Progenitor cell of endocrine pancreas (in vitro differentiated cells): ENCODE results near the gene NOC2L. TPM values are rescaled to one million over a fixed set of nuclear protein-coding genes. Genes with fewer than 3 reads are reported as not detected.
A peak's percentile ranks its signal among the peaks of the same experiment; 100 is the strongest.

Experiments
- DNase-seq: peaks from one replicate; pipeline ENCODE4 v3.0.0; 2021; ENCODE audit warnings: low spot score; ENCODE audit not compliant: unreplicated experiment
- H3K27ac Mint-ChIP-seq: 2 replicates; pipeline ENCODE4 v1.8.0; 2021; ENCODE audit warnings: mild to moderate bottlenecking, moderate library complexity, mixed read lengths
- H3K27me3 Mint-ChIP-seq: 2 replicates; pipeline ENCODE4 v1.8.0; 2021; ENCODE audit warnings: mixed read lengths
- H3K36me3 Mint-ChIP-seq: 2 replicates; pipeline ENCODE4 v1.8.0; 2022; ENCODE audit warnings: mixed read lengths; ENCODE audit not compliant: insufficient read depth
- H3K4me1 Mint-ChIP-seq: 2 replicates; pipeline ENCODE4 v1.8.0; 2021; ENCODE audit warnings: low read depth, mixed read lengths
- H3K4me3 Mint-ChIP-seq: 2 replicates; pipeline ENCODE4 v1.8.0; 2021; ENCODE audit warnings: low read depth, mild to moderate bottlenecking, moderate library complexity, mixed read lengths
- H3K9me3 Mint-ChIP-seq: 2 replicates; pipeline ENCODE4 v1.8.0; 2021; ENCODE audit warnings: low read depth, mixed read lengths
- total RNA-seq: library from RNA; stranded (reverse); gene quantifications from 2 replicates; pipeline ENCODE4 v1.2.1, GENCODE V29; 2021
- TF ChIP-seq, protein P1 (sequence below): fragments of 200-600 bp; sonication (generic); IDR thresholded peaks from one replicate; pipeline ENCODE4 v1.5.0; 2021; ENCODE audit warnings: antibody characterized with exemption, mild to moderate bottlenecking; ENCODE audit not compliant: unreplicated experiment

The NOC2L gene
- total RNA-seq, 1 donor from 2014 or later: 78.2 TPM

DNA sequence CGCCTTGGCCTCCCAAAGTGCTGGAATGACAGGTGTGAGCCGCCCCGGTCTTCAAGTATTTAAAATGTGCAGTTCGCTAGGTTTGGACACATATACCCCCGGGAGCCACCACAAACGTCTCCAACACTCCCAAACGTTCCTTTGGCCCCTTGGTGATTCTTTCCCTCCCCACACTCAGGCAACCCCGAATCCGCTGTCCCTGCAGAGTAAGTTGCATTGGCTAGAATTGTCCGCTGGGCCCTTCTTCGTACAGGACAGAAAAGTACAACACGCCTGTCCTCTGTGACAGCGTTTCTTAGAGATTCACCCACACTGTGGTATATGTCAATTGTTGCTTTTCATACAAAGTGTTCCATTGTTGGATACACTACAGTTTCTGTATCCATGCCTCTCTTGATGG, 26.1 kb upstream of the NOC2L start:
- Mint-ChIP-seq H3K9me3 (peaks cover 11% of the 10 kb centered on the region), H3K4me3 (no peak overlapping the region), H3K27me3 (peaks cover 57% of the 10 kb centered on the region), H3K27ac (no peak overlapping the region), H3K36me3 (peaks cover 3% of the 10 kb centered on the region), H3K4me1 (no peaks in the 10 kb centered on the region)
- DNase-seq: no peak
- TF ChIP-seq, protein P1, sequence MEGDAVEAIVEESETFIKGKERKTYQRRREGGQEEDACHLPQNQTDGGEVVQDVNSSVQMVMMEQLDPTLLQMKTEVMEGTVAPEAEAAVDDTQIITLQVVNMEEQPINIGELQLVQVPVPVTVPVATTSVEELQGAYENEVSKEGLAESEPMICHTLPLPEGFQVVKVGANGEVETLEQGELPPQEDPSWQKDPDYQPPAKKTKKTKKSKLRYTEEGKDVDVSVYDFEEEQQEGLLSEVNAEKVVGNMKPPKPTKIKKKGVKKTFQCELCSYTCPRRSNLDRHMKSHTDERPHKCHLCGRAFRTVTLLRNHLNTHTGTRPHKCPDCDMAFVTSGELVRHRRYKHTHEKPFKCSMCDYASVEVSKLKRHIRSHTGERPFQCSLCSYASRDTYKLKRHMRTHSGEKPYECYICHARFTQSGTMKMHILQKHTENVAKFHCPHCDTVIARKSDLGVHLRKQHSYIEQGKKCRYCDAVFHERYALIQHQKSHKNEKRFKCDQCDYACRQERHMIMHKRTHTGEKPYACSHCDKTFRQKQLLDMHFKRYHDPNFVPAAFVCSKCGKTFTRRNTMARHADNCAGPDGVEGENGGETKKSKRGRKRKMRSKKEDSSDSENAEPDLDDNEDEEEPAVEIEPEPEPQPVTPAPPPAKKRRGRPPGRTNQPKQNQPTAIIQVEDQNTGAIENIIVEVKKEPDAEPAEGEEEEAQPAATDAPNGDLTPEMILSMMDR: no peak

GRCh38 chr1:984476-984814, 25.4 kb upstream of the NOC2L start:
- H3K27ac Mint-ChIP-seq: no peak overlapping the region

GRCh38 chr1:983798-984475, 24.9 kb upstream of the NOC2L start:
- peaks cover 8% of the 10 kb centered on the region for H3K9me3 Mint-ChIP-seq
- H3K4me3 Mint-ChIP-seq: no peak overlapping the region
- H3K36me3 Mint-ChIP-seq: peaks cover 3% of the 10 kb centered on the region
- no peaks in the 10 kb centered on the region for H3K4me1 Mint-ChIP-seq
- TF ChIP-seq, protein P1: peak; percentile 98
- peak; percentile 70 for DNase-seq
- H3K27me3 Mint-ChIP-seq: peaks cover 46% of the 10 kb centered on the region
- H3K27ac Mint-ChIP-seq: no peak overlapping the region

More at GRCh38 chr1:984476-984814, 25.4 kb upstream of the NOC2L start:
- peaks cover 11% of the 10 kb centered on the region for H3K9me3 Mint-ChIP-seq
- H3K4me1 Mint-ChIP-seq: no peaks in the 10 kb centered on the region
- TF ChIP-seq, protein P1: peak; percentile 26
- H3K4me3 Mint-ChIP-seq: no peak overlapping the region
- peaks cover 51% of the 10 kb centered on the region for H3K27me3 Mint-ChIP-seq
- peaks cover 3% of the 10 kb centered on the region for H3K36me3 Mint-ChIP-seq
- no peak for DNase-seq

- H3K9me3 Mint-ChIP-seq: peaks cover 4% of the 10 kb centered on the region
- no peak for DNase-seq
- TF ChIP-seq, protein P1: no peak
- H3K4me3 Mint-ChIP-seq: no peak overlapping the region
- peaks cover 2% of the 10 kb centered on the region for H3K36me3 Mint-ChIP-seq
- H3K27me3 Mint-ChIP-seq: peaks cover 38% of the 10 kb centered on the region
- H3K27ac Mint-ChIP-seq: peak overlapping the region; percentile 33
- H3K4me1 Mint-ChIP-seq: no peaks in the 10 kb centered on the region
These were observed 23.8 kb upstream of the NOC2L start for GRCh38 chr1:982765-983436.

DNA sequence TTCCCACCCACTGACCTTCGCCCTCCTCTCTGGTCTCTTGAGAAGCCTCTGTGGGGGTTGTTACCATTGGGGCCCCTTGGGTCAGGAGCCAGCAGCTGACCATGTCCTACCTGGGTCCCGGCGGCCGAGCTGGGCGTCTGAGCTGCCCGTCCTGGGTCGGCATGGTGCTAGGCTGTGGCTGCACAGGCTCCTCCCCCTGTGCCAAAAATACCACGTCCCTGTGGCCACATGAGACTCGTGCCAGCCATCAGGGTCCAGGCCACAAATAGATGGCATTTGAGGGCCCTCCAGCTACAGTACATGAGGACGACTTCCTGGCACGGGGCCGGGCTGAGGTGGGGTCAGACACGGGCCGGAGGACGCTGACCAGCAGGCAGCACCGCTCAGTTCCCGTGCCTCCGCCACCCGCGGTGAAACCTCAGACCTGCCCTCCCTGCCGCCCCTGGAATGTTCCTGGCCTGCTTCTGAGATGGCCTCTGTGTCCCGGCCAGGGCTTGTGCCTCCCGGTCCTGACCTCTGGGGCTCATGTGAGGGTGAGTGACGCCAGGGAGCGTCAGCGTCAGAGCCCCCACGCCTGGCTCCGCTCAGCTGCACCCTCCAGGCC, 23.0 kb upstream of the NOC2L start, which contains the start of gene PERM1:
TSS of gene PERM1 (minus strand) at position 139 of the 604 bp plus-strand sequence. CDS start 1,064 bp downstream, outside the sequence.
- Mint-ChIP-seq H3K27ac (peak within 1 kb of the TSS; percentile 33), H3K4me1 (no peaks in the 10 kb centered on the region), H3K27me3 (peaks cover 37% of the 10 kb centered on the region), H3K36me3 (peaks cover 2% of the 10 kb centered on the region), H3K9me3 (peaks cover 3% of the 10 kb centered on the region), H3K4me3 (no peak within 1 kb of the TSS)
- no peak for DNase-seq
- TF ChIP-seq, protein P1: no peak
